Cardiac fibroblast (primary cell): Measurements from ENCODE around the gene PLXNA2.
A peak's percentile ranks its signal among the peaks of the same experiment; 100 is the strongest.

Experiments
- DNase-seq, 2 donors: peaks; one replicate each; pipeline versions ENCODE4 v3.0.0 to v3.0.0-alpha.2; 2010; ENCODE audit warnings: low read depth in 2 of 2
- H3K4me3 ChIP-seq, 2 donors: replicated peaks in 1 of 2; 1 replicate in 1 of 2; 2 replicates in 1 of 2; pipeline ENCODE4 v1.5.1; 2011; ENCODE audit warnings: low read depth in 2 of 2, low read length in 2 of 2, mild to moderate bottlenecking in 2 of 2, moderate library complexity in 1 of 2
- CTCF ChIP-seq: IDR thresholded peaks from one replicate; pipeline ENCODE4 v1.5.1; 2011; ENCODE audit warnings: low read depth, mild to moderate bottlenecking, low read length, inconsistent platforms

The PLXNA2 gene

DNA sequence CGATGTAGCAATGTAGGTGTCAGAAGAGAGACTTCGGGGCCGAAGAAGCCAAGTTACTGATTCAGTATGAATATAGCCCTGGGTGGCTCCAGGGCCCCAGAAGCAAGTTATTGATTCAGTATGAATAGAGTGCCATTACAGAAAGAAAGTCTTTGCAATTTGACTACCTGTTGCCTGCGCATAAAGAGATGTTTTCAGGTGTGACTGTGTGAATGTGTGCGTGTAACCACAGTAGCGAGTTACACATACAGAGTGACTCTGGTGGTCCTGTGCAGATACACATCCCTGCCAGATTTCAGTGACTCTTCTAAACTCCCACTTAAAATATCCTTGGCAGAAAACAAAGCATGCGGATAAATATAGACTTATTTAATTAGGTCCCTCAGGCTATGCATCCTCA lies 190.5 kb downstream of the PLXNA2 start:
- no peak for TF ChIP-seq CTCF
- DNase-seq = no peak
- no peak overlapping the region for H3K4me3 ChIP-seq

DNA sequence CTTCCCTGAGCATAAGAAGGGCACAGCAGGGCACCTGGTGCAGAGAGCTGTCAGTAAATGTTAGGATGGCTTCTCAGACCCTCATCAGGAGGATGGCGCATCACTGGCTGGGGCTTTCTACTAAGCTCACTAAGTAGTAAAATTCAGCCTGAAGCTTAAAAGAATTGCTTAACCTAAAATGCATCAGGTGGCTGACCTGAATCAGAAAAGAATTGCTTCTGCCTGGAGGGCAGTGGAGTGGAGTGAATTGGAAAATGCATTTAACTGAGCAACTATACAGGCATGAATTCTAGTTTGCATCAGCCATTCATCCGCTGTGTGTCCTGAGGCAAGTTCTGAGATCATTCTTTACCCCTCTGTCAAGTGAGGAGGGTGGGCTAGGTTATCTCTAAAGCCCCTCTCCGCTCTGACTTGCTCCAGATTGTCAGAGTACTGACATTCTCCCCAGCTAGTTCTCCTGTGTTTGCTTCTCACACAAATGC lies 191.2 kb downstream of the PLXNA2 start:
- no peak overlapping the region for H3K4me3 ChIP-seq
- no peak for DNase-seq
- TF ChIP-seq CTCF = no peak

- no peak overlapping the region for H3K4me3 ChIP-seq
- TF ChIP-seq CTCF = no peak
- DNase-seq = no peak
These were observed 192.0 kb downstream of the PLXNA2 start for GRCh38 chr1:208052135-208052534.

- no peak for DNase-seq
These were observed 192.5 kb downstream of the PLXNA2 start for GRCh38 chr1:208051651-208052050.

GRCh38 chr1:208048904-208049303 lies 195.3 kb downstream of the PLXNA2 start:
- DNase-seq = no peak
- no peak for TF ChIP-seq CTCF

More at GRCh38 chr1:208051651-208052050, 192.5 kb downstream of the PLXNA2 start:
- no peak for TF ChIP-seq CTCF
- H3K4me3 ChIP-seq = no peak overlapping the region

DNA sequence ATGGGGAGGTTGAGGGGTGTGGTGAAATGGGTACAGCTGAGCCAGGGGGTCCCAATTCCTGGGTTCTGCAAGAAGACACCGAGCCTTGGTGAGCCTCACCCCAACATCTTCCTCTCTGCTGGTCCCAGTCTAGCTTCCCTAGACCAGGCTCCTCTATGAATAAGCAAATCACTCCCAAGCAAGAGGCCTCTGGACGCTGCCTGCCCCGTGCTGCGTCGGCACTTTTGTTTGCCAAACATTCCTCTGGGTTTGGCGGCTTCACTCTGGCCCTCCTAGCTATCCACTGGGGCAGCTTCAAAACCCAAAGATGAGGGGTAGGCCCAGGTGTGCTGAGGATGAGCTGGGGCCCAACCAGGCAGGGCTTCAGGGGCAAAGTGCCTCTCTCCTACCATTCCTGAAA lies 196.2 kb downstream of the PLXNA2 start:
- TF ChIP-seq CTCF = no peak
- DNase-seq = peak in 1 of 2 donors; percentile 49
- H3K4me3 ChIP-seq = no peak overlapping the region

More at GRCh38 chr1:208048904-208049303, 195.3 kb downstream of the PLXNA2 start:
- H3K4me3 ChIP-seq = no peak overlapping the region

DNA sequence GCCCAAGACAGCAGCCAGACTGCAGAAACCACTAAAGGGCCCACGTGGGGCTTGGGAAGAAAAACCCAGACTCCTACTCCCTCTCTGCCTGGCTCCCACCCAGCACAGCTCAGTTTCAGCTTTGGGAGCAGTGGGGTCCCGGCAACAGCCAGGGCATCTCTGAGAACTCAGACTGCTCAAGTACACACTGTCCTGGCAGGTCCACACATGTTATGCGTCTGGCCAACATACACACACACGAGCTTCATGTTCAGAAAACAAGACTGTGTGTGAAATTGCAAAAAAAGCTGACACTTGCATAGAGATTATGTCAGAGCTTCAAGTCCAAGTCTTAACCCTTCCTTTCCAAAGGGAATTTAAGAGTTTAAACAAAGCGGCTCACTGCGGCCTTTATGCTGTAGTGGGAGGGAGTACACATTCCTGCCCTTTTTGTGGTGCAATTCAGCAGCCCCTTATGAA lies 196.7 kb downstream of the PLXNA2 start:
- no peak overlapping the region for H3K4me3 ChIP-seq
- TF ChIP-seq CTCF = no peak
- DNase-seq = peak; percentile 23 to 77
